H1 (cell line): Measurements from ENCODE around the gene PKNOX1. TPM values are rescaled to one million over a fixed set of nuclear protein-coding genes. Genes with fewer than 3 reads are reported as not detected.

Experiments used
- ATF3 ChIP-seq: IDR thresholded peaks from 2 replicates; pipeline ENCODE4 v1.6.1; 2011; ENCODE audit warnings: low read depth, mild to moderate bottlenecking, low read length; ENCODE audit not compliant: insufficient read depth
- FOSL1 ChIP-seq: IDR thresholded peaks from 2 replicates; pipeline ENCODE4 v1.6.1; 2011; ENCODE audit warnings: mild to moderate bottlenecking, low read depth, low read length, moderate library complexity; ENCODE audit not compliant: insufficient read depth
- polyA plus RNA-seq, 7 experiments: library from polyadenylated mRNA; depleted of rRNA in 3 of 7; stranded (reverse) in 5 of 7; unstranded in 2 of 7; fragments of >200 nt in 5 of 7; fragments of 200-250 nt in 2 of 7; gene quantifications; 1 replicate in 5 of 7; 2 replicates in 1 of 7; 4 replicates in 1 of 7; pipeline versions ENCODE4 v1.2.1 to v1.2.3, GENCODE V29; 2011 to 2013; ENCODE audit warnings: missing spikeins in 2 of 7, mixed read lengths in 2 of 7
- total RNA-seq: library from RNA; stranded (reverse); fragmentation: NEBNext Ultra II Directional; extraction: Animal tissue kit (Norgen Biotek cat#: 25700); gene quantifications from 2 replicates; pipeline ENCODE4 v1.2.1, GENCODE V29; 2021

Gene PKNOX1
- total and polyA plus RNA-seq, 2 of the 8 experiments (the other 6 are each of a cell fraction or from before 2014, with no cell fraction given), result 20.4 to 31.9 TPM

DNA sequence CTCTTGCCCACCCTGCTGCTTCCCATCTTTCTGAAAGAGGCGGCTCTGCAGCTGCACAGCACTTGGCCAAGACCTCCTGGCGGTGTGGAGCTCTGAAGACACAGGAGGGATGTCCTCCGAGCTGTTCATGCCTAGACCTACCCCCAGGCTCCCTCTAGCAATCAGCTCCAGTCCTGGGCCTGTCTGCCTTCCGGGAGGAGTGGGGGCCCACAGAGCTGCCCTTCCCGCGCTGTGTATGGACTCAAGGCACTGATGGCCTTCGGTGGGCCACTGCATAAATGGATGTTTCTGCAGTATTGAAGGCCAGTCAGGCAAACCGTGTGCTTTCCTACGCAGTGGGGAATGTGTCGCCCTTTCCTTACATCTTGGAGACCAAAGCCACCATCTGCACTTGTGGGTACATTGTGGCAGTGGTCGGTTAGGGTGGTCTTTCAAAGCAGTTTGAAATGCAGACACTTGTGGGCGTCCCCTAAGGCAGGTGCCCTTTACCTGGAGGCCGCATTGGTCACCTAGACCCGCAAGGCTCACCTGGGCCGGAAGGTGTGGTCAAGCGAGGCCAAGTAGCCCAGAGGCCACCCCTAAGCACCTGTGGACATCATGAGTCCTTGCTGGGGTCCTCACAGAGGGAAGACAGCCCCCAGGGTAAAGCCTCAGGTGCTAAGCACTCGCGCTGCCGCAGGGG lies 912 bp upstream of the PKNOX1 start (continued):
- TF ChIP-seq ATF3, result no peak
- no peak for TF ChIP-seq FOSL1
